DND-41 (cell line): ENCODE data around the gene LHPP.

Experiments used
- CTCF ChIP-seq: IDR thresholded peaks from 2 replicates; pipeline ENCODE4 v1.5.1; 2012; ENCODE audit warnings: borderline replicate concordance, low read length, moderate library complexity, mild to moderate bottlenecking; ENCODE audit not compliant: poor library complexity, severe bottlenecking; ENCODE audit errors: extremely low read depth
- EZH2 ChIP-seq: IDR thresholded peaks from 3 replicates; pipeline ENCODE4 v1.6.1; 2012; ENCODE audit warnings: borderline replicate concordance, low read depth, mild to moderate bottlenecking, moderate library complexity, low read length, inconsistent platforms; ENCODE audit not compliant: severe bottlenecking

DNA sequence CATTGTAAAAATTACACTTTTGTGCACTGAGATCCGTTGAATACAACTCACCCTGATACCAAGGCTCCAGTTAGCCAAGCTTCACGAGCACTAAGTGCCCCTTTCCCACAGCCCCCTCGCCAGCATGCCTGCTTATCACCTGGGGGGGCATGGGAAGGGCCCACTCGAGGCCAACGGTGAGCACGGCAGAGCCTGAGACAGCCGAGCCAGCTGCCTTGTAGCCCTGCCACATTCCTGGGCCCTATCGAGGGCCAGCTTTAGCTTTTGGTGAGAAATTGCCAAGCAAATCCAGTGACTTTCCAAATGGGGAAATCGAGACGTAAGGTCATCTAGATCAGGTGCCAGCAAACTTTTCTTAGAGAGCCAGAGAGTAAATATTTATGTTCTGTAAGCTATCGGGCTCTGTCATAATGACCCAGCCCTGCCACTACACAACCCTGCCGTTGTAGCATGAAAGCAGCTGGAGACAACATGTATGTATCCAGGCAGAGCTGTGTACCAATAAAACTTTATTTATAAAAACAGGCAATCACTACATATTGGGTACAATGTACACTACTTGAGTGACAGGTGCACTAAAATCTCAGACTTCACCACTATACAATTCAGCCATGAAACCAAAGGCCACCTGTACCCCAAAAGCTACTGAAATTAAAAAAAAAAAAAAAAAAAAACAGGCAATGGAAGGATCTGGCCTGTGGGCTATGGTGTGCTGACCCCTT lies 198.9 kb downstream of the LHPP start:
- no peak for TF ChIP-seq CTCF
- TF ChIP-seq EZH2 = no peak
